GM18951 (cell line): ENCODE results near the gene ZBTB5.

Source experiments
- POLR2A ChIP-seq: IDR thresholded peaks from 4 replicates; pipeline ENCODE4 v1.6.1; 2011; ENCODE audit warnings: mild to moderate bottlenecking; ENCODE audit not compliant: insufficient read length, insufficient read depth; ENCODE audit errors: extremely low read depth
- in situ Hi-C: fragments of 300-500 bp; cut with MboI; formaldehyde crosslinking; loops from one replicate; pipeline ENCODE4 v1.12.0; 2022; ENCODE audit warnings: low sequenced_read_pairs, mixed read lengths, inconsistent platforms; ENCODE audit not compliant: unreplicated experiment

ZBTB5 gene

DNA sequence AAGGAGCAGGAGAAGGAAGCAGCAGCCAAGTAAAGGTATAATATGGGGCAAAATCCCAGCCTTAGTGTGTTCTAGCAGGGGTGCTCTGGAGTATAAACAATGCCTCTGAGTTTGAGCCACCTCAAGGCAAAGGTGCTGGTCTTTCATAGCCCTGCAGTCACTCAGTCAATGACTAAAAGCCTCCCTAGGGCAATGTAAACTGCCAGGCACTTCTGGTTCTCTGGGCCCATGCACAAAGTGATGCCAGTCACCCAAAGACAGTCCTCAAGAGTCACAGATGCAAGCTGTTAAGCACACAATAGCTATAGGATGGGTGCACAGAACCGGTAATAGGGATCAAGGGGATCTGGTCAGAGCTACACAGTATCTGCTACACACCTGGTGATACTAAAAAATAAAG lies 12.6 kb downstream of the ZBTB5 start:
- in situ Hi-C loops = no loop called here
- TF ChIP-seq POLR2A = no peak

DNA sequence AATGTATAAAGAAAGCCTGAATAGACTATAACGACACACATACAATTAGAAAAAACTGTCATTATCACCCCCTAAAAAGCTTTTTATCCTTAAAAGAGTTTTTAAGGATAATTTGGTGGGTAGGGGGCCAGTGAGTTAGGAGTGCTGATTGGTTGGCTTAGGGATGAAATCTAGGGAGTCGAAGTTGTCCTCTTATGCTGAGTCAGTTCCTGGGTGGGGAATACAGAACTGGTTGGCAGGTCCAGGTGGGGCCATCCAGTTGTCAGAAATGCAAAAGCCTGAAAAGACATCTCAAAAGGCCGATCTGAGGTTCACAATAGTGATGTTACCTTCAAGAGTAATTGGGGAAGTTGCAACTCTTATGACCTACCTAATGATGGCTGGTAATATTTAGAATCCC lies 13.6 kb downstream of the ZBTB5 start:
- in situ Hi-C loops = no loop called here
- TF ChIP-seq POLR2A = no peak

DNA sequence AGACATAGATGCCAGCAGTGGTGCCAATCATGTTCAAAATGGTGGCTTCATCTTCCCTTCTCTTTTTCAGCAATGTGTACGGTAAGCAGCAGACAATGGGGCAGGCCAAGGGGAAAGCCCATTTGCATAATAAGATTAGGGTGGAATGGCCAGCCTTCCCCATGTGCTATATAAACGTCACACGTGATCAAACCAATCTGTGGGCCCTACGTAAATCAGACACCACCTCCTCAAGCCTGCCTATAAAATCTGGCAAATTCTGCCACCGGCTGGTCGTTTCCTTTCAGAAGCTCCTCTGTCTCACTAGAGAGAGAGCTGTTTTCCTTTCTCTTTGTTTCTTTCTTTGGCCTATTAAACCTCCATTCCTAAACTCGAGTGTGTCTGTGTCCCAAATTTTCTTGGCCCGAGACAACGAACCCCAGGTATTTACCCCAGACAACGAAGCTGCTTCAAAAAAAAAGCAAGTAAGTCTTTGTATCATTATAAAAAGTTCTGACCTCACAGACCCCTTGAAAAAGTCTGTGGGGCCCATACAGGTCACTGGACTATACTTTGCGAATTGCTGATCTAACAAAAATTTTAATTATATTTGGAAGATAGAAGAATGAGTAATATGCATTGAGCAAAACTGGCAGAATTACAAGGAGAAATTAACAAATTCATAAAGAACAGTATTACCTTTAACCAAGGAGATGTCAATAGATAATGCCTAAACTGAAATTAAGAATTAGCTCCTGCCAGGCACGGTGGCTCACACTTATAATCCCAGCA lies 15.2 kb downstream of the ZBTB5 start:
- in situ Hi-C loops = no loop called here
- no peak for TF ChIP-seq POLR2A

DNA sequence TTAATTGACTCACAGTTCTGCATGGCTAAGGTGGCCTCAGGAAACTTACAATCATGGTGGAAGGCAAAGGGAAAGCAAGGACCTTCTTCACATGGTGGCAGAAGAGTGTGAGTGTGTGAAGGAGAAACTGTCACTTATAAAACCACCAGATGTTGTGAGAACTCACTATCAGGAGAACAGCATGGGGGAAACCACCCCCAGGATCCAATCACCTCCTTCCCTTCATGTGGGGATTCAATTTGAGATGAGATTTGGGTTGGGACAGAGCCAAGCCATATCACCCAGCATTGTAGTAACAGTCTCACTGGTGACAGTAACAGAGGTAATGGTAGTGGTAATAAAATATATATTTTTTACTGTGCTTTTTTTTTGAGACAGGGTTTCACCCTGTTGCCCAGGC lies 18.1 kb downstream of the ZBTB5 start:
- in situ Hi-C loops = no loop called here
- no peak for TF ChIP-seq POLR2A

DNA sequence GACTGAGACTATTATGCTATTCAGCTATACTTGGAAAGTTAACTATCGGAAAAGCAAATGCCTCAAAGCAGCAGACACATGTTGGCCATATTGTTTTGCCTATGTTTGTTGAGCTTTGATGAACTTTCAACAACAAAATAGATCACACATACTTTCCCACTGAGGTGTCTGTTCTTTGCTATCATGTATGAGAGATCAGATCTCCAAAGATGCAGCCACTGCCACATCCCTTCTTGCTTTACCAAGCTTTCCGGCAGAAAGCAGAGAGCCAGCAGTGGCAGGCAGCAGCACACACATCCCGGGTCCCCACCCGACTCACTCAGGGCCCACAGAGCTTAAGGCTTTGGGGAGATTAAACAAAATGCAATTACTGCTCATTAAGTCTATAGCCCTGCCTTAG lies 18.8 kb downstream of the ZBTB5 start:
- TF ChIP-seq POLR2A = no peak
- in situ Hi-C loops = no loop called here

DNA sequence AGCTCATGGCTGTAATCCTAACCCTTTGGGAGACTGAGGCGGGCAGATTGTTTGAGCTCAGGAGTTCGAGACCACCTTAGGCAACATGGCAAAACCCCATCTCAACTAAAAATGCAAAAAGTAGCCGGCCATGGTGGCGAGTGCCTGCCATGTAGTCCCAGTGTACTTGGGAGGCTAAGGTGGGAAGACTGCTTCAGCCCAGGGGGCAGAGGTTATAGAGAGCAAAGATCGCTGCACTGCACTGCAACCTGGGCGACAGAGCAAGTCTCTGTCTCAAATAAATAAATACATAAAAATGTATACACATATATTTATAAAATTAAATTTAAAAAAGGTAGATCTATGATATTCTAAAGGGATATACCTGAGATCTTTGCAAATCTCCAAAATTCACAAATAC lies 19.4 kb downstream of the ZBTB5 start:
- no peak for TF ChIP-seq POLR2A
- in situ Hi-C loops = no loop called here

DNA sequence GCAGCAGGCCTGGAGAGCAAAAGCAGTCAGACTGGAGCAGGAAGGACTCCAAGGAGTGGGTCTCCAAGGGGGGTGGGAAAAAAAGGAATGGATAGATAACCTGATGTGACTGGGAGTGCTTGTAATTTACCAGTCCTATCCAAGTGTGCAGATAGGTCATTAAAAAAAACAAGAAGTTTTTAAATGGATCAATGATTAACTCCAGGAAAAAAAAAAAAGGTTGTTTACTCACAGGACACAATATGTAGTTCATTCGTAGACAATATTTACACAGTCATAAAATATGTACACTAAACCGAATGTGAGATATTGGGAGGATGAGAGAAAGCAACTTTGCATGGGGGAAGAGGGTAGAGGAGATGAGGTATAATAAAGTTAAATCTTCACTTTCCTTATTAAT lies 20.4 kb downstream of the ZBTB5 start:
- TF ChIP-seq POLR2A = no peak
- in situ Hi-C loops = no loop called here

DNA sequence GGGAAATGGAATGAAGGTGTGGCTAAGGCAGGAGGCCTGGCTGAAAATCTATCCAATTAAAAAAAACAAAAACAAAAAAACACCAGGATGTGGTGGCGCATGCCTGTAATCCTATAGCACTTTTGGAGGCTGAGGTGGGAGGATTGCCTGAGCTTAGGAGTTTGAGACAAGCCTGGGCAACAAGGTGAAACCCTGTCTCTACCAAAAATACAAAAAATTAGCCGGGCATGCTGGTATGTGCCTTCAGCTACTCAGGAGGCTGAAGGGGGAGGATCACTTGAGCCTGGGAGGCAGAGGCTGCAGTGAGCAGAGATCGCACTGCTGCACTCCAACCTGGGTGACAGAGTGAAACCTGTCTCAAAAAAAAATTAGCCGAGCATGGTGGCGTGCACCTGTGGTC lies 21.7 kb downstream of the ZBTB5 start:
- in situ Hi-C loops = no loop called here
- no peak for TF ChIP-seq POLR2A

DNA sequence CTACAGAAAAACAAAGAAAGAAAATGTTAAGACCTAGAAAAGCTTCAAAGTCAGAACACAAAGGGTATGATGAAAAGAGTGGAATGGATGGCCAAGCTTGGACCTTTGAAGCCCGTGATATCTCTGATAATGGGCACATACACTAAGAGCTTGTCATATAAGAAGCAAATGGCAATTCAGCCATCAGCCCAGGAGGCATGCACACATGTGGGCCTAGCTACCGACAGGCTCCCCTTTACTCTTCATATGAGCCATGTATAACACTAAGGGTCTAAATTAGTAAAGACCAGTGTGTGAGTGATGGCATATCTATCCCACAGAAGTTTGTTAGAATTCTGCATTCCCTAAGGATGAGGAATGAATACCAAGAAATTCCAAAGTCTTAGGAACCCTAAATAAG lies 22.7 kb downstream of the ZBTB5 start:
- no peak for TF ChIP-seq POLR2A
- in situ Hi-C loops = no loop called here

DNA sequence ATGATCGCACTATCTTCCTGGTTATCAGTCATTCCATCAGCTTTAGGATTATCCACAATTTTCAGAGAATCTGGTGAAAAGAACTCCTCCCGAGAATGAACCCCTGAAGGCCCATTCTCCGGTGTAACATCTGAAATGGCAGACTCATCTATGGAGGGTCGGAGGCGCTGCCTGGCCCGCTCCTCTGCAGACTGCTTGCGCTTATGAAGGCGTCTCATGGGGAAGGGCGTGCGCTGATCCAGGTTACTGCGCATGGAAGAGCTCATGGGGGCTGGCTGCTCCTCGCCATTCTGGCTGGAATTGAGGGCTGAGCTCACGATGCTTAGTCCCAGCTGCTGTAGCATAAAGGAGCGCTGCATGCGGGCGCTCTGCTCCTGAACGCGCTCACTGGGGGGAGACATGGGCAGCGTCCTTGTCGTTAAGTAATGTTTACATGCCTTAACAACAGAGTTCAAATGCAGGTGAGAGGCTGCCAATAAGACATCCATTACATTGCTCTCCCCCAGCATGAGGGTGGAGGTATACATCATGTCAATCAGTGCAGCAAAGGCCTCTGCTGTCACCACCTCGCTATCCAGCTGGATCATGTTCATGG lies 23.4 kb downstream of the ZBTB5 start:
- TF ChIP-seq POLR2A = no peak
- in situ Hi-C loops = no loop called here

DNA sequence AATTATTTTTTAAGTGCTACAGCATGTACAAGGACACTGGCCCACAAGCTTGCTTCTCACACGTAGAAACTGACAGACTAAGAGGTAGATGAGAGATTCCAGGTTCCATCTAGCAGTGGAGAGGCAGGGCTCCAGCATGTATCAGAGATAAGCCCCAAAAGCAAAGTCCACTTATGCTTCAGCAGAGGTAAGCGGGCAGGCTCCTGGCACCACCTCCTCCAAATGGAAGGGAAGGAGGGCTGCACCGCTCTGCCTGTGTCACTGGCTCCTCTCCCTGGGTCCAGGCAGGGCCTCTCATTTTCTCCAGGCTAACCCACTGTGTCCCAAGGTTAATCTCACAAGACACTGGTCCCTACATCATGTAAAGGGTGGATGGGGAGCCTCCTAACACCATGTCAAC lies 26.9 kb downstream of the ZBTB5 start:
- in situ Hi-C loops = no loop called here
- TF ChIP-seq POLR2A = no peak

DNA sequence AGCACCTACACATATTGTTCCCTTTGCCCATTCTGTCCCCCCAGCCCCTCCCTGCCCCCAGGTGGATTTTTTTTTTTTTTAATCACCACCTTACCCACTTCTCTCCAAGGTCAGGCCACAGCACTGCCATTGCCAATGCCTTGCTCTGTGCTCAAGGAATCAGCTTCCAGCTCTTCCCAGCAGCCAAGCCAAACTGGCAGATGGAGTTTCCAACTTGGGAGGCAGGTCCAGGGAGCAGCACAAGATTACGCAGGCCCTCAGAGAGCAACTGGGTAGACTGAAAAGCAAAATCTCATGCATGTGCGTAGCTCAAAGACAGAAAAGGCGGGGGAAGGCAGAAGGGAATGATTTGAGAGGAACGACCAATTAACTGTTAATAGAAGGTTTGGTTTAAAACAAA lies 27.6 kb downstream of the ZBTB5 start:
- in situ Hi-C loops = no loop called here
- TF ChIP-seq POLR2A = no peak

DNA sequence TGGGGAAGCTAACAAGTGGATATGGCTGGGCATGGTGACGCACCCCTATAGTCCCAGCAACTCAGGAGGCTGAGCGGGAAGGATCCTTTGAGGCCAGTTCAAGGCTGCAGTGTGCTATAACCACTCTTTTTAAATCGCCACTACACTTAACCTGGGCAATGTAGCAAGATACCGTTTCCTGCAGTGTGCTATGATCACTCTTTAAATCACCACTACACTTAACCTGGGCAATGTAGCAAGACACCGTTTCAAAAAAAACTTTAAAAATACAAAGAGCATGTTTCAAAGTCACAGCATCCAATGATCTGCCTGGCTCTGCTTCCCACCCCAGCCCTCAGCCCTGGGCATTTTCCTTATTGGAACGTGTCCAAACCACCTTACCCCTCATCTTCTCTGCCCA lies 28.2 kb downstream of the ZBTB5 start:
- in situ Hi-C loops = no loop called here
- no peak for TF ChIP-seq POLR2A

DNA sequence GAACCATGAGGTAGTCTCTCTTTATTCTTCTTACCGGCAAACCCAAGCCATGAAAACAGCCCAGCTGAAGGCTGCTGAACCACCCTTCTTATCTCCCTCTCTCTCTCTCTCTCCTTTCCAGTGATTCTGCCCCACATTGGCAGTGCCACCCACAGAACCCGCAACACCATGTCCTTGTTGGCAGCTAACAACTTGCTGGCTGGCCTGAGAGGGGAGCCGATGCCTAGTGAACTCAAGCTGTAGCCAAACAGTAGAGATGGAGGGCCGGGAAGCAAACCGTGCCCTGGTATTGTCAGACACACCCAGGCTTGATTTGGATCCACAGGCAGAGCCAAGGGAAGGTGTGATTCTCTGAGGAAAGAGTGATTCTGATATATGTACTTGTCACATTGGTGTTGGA lies 28.7 kb downstream of the ZBTB5 start:
- in situ Hi-C loops = no loop called here
- TF ChIP-seq POLR2A = no peak
